OCI-LY1 (cell line): ENCODE measurements around the gene ELK4.

Experiments used
- H2AFZ ChIP-seq: fragments of 200-600 bp; sonication (generic), shearing (Covaris generic); 2 replicates; pipeline ENCODE4 v1.6.0; 2014; ENCODE audit warnings: antibody characterized with exemption, mild to moderate bottlenecking, low read length
- H3F3A ChIP-seq: fragments of 200-600 bp; sonication (generic), shearing (Covaris generic); 2 replicates; pipeline ENCODE4 v1.6.0; 2014; ENCODE audit warnings: mild to moderate bottlenecking, antibody characterized with exemption, low read length, moderate library complexity; ENCODE audit not compliant: insufficient read depth
- H3K27ac ChIP-seq: fragments of 200-600 bp; sonication (generic); 2 replicates; pipeline ENCODE4 v1.5.1; 2014; ENCODE audit warnings: low read length, mixed run types, mild to moderate bottlenecking, low read depth; ENCODE audit not compliant: poor library complexity, severe bottlenecking
- H3K27me3 ChIP-seq: fragments of 200-600 bp; sonication (generic); 2 replicates; pipeline ENCODE4 v1.6.0; 2014; ENCODE audit warnings: antibody characterized with exemption, mild to moderate bottlenecking, low read length, moderate library complexity; ENCODE audit not compliant: insufficient read depth
- H3K36me3 ChIP-seq: fragments of 200-600 bp; sonication (generic); 2 replicates; pipeline ENCODE4 v1.6.1; 2014; ENCODE audit warnings: mild to moderate bottlenecking, antibody characterized with exemption, low read length, moderate library complexity, mixed read lengths; ENCODE audit not compliant: insufficient read depth
- H3K4me1 ChIP-seq: fragments of 200-600 bp; sonication (generic); 2 replicates; pipeline ENCODE4 v1.5.1; 2014; ENCODE audit warnings: mild to moderate bottlenecking, low read length, moderate library complexity; ENCODE audit not compliant: insufficient read depth, severe bottlenecking
- H3K4me2 ChIP-seq: fragments of 200-600 bp; sonication (generic), shearing (Covaris generic); 2 replicates; pipeline ENCODE4 v1.6.1; 2014; ENCODE audit warnings: low read length
- H3K4me3 ChIP-seq: fragments of 200-600 bp; sonication (generic); 2 replicates; pipeline ENCODE4 v1.5.1; 2014; ENCODE audit warnings: low read length, low read depth, mild to moderate bottlenecking, mixed read lengths; ENCODE audit not compliant: poor library complexity, severe bottlenecking
- H3K79me2 ChIP-seq: fragments of 200-600 bp; shearing (Covaris generic); 2 replicates; pipeline ENCODE4 v1.6.1; 2016; ENCODE audit warnings: mixed run types, low read length, mixed read lengths; ENCODE audit not compliant: insufficient read depth
- H3K9ac ChIP-seq: fragments of 200-600 bp; sonication (generic), shearing (Covaris generic); 2 replicates; pipeline ENCODE4 v1.6.1; 2014; ENCODE audit warnings: mild to moderate bottlenecking, low read length, mixed read lengths
- H3K9me2 ChIP-seq: fragments of 200-600 bp; sonication (generic), shearing (Covaris generic); 2 replicates; pipeline ENCODE4 v1.6.1; 2014; ENCODE audit warnings: low read depth, mild to moderate bottlenecking, low read length, mixed read lengths
- H3K9me3 ChIP-seq: fragments of 200-600 bp; shearing (Covaris generic); 2 replicates; pipeline ENCODE4 v1.6.1; 2014; ENCODE audit warnings: low read length, mixed read lengths
- H4K20me1 ChIP-seq: fragments of 200-600 bp; sonication (generic), shearing (Covaris generic); 2 replicates; pipeline ENCODE4 v1.6.0; 2016; ENCODE audit warnings: mild to moderate bottlenecking, low read length; ENCODE audit not compliant: insufficient read depth
- CTCF ChIP-seq: fragments of 200-600 bp; sonication (generic), shearing (Covaris generic); IDR thresholded peaks from 2 replicates; pipeline ENCODE4 v1.5.1; 2017; ENCODE audit warnings: mild to moderate bottlenecking, antibody characterized with exemption, low read length, moderate library complexity, mixed read lengths
- EZH2 ChIP-seq: fragments of 200-600 bp; sonication (generic), shearing (Covaris generic); IDR thresholded peaks from 2 replicates; pipeline ENCODE4 v1.8.0; 2017; ENCODE audit warnings: borderline replicate concordance, mixed run types, mild to moderate bottlenecking, antibody characterized with exemption, low read length, moderate library complexity, mixed read lengths

Gene ELK4

GRCh38 chr1:205678286-205679111 is 46.7 kb upstream of the ELK4 start:
- Histone ChIP-seq H3K9me2 (no peaks in the 10 kb centered on the region), H4K20me1 (no peaks in the 10 kb centered on the region), H3K9me3 (no peaks in the 10 kb centered on the region), H3K4me1 (peaks cover 11% of the 10 kb centered on the region), H3K27me3 (no peaks in the 10 kb centered on the region; the same call in 1 of the 2 replicates), H3K79me2 (no peaks in the 10 kb centered on the region), H3K27ac (no peak overlapping the region), H3K9ac (no peak overlapping the region), H3K36me3 (no peaks in the 10 kb centered on the region), H3F3A (no peaks in the 10 kb centered on the region), H3K4me3 (no peak overlapping the region), H2AFZ (no peak overlapping the region), H3K4me2 (no peak overlapping the region)
- no peak for TF ChIP-seq CTCF
- no peak for TF ChIP-seq EZH2

- Histone ChIP-seq H3K27ac (no peak overlapping the region), H4K20me1 (no peaks in the 10 kb centered on the region), H3K27me3 (no peaks in the 10 kb centered on the region; the same call in 1 of the 2 replicates), H3K4me1 (peaks cover 12% of the 10 kb centered on the region), H3K9ac (no peak overlapping the region), H3K79me2 (no peaks in the 10 kb centered on the region), H2AFZ (no peak overlapping the region), H3F3A (no peaks in the 10 kb centered on the region), H3K36me3 (no peaks in the 10 kb centered on the region), H3K9me3 (no peaks in the 10 kb centered on the region), H3K4me3 (no peak overlapping the region), H3K9me2 (no peaks in the 10 kb centered on the region), H3K4me2 (no peak overlapping the region)
- TF ChIP-seq CTCF: no peak
- TF ChIP-seq EZH2: no peak
Measured at GRCh38 chr1:205677167-205677566, 45.4 kb upstream of the ELK4 start.

- Histone ChIP-seq H2AFZ (no peak overlapping the region), H3K9me2 (no peaks in the 10 kb centered on the region), H3K4me1 (peaks cover 15% of the 10 kb centered on the region), H3K9me3 (no peaks in the 10 kb centered on the region), H3K4me2 (no peak overlapping the region), H3K27ac (no peak overlapping the region), H3K79me2 (no peaks in the 10 kb centered on the region), H3K36me3 (no peaks in the 10 kb centered on the region), H4K20me1 (no peaks in the 10 kb centered on the region), H3K4me3 (no peak overlapping the region), H3F3A (no peaks in the 10 kb centered on the region), H3K9ac (no peak overlapping the region), H3K27me3 (no peaks in the 10 kb centered on the region; the same call in 1 of the 2 replicates)
- TF ChIP-seq CTCF: no peak
- no peak for TF ChIP-seq EZH2
Measured at GRCh38 chr1:205676597-205676996, 44.8 kb upstream of the ELK4 start.
